ENCODE results near the gene OR7G1. TPM values are rescaled to one million over a fixed set of nuclear protein-coding genes. Genes with fewer than 3 reads are reported as not detected.

The OR7G1 gene
- total and polyA plus RNA-seq, 2 of the 4 experiments (the other 2 are of a cell fraction), result not detected

DNA sequence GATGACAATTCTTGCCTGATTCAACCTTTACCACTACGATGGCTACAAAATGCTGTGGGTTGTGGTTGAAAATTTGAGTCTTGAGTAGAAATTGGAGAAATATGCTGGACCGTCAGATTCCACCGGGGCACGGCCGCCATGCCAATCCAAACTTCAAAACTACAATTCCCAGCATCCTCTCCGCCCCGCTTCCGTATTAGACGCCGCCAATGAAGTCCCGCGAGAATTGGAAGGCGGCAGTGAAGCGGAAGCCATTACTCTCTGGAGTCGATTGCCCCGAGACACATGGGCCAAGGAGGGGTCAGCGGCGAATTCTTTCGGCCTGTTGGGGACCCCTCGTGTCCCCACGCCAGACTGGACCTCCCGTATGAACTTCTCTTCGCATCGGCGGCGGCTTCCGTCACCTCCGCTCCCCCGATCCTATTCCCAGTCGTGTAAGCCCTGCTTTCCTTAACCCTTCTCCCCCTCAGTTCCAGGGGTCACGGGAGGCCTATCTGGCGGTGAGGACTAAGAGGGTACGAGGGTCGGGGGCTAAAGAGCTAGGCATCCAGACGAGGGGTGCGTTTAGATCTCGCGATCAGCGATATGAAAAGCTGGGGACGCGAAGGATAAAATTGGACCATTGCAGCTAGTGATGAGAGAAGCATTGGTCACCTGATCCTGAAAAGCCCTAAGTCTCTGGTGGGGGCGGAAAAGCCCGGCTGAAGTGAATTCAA lies 24.8 kb upstream of the OR7G1 start, which contains the start of gene ZNF317:
Gene ZNF317 (plus strand): TSS at position 239 of the 716 bp plus-strand sequence. CDS start 15,620 bp downstream, outside the sequence.
- H3K4me1 ChIP-seq (ENCODE audit: control insufficient read depth, insufficient read depth, low read length), result no peaks in the 10 kb centered on the region
- no peak within 1 kb of the TSS; the same call in 2 of the 3 replicates for H2BK15ac ChIP-seq (ENCODE audit: low read depth, low read length)
- peak within 1 kb of the TSS; percentile 61; the same call in 1 of the 2 replicates for H3K23ac ChIP-seq (ENCODE audit: low read depth, low read length)
- peak within 1 kb of the TSS; percentile 70 for H2BK5ac ChIP-seq (ENCODE audit: low read depth, low read length, poor library complexity, severe bottlenecking)
- no peaks in the 10 kb centered on the region for H3K9me1 ChIP-seq (ENCODE audit: insufficient read depth, low read length)
- peaks cover 0 to 5% of the 10 kb centered on the region in 2 experiments; a peak in 3 of 4 replicates for H3K79me1 ChIP-seq (ENCODE audit: low read depth in 1 of 2, low read length in 2 of 2)
- H3K9ac ChIP-seq (ENCODE audit: low read depth, low read length), result peak within 1 kb of the TSS; percentile 98
- no peak for TF ChIP-seq RAD21 (IDR thresholded peaks at IDR 0.05; ENCODE audit: low read length)
- TF ChIP-seq FOS (IDR thresholded peaks at IDR 0.05; ENCODE audit: low read depth, low read length), result no peak
- TF ChIP-seq CHD1 (IDR thresholded peaks at IDR 0.05; ENCODE audit: low read depth, low read length), result no peak; the same call in 1 of the 2 replicates
- no peak for TF ChIP-seq RFX5 (IDR thresholded peaks at IDR 0.05; ENCODE audit: low read depth, low read length)
- TF ChIP-seq, protein P1, sequence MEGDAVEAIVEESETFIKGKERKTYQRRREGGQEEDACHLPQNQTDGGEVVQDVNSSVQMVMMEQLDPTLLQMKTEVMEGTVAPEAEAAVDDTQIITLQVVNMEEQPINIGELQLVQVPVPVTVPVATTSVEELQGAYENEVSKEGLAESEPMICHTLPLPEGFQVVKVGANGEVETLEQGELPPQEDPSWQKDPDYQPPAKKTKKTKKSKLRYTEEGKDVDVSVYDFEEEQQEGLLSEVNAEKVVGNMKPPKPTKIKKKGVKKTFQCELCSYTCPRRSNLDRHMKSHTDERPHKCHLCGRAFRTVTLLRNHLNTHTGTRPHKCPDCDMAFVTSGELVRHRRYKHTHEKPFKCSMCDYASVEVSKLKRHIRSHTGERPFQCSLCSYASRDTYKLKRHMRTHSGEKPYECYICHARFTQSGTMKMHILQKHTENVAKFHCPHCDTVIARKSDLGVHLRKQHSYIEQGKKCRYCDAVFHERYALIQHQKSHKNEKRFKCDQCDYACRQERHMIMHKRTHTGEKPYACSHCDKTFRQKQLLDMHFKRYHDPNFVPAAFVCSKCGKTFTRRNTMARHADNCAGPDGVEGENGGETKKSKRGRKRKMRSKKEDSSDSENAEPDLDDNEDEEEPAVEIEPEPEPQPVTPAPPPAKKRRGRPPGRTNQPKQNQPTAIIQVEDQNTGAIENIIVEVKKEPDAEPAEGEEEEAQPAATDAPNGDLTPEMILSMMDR (conservative IDR thresholded peaks at IDR 0.05; ENCODE audit: low read depth, low read length), result no peak
- no peak for TF ChIP-seq SMC3 (IDR thresholded peaks at IDR 0.05; ENCODE audit: low read depth, low read length)
- TF ChIP-seq POLR2A (IDR thresholded peaks at IDR 0.05; ENCODE audit: low read depth, low read length), result peak; percentile 81
- no peak for TF ChIP-seq RCOR1 (IDR thresholded peaks at IDR 0.05; ENCODE audit: insufficient replicate concordance, low read length)
- TF ChIP-seq MAZ (IDR thresholded peaks at IDR 0.05; ENCODE audit: borderline replicate concordance, low read depth, low read length), result peak; percentile 12; the same call in 1 of the 2 replicates
- TF ChIP-seq MXI1 (IDR thresholded peaks at IDR 0.05; ENCODE audit: borderline replicate concordance, low read depth, low read length), result peak; percentile 49; the same call in 1 of the 2 replicates
- TF ChIP-seq, protein P2, sequence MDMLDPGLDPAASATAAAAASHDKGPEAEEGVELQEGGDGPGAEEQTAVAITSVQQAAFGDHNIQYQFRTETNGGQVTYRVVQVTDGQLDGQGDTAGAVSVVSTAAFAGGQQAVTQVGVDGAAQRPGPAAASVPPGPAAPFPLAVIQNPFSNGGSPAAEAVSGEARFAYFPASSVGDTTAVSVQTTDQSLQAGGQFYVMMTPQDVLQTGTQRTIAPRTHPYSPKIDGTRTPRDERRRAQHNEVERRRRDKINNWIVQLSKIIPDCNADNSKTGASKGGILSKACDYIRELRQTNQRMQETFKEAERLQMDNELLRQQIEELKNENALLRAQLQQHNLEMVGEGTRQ (IDR thresholded peaks at IDR 0.05; ENCODE audit: low read depth, low read length), result peak; percentile 73
- TF ChIP-seq NFE2L2 (IDR thresholded peaks at IDR 0.05; ENCODE audit: low read depth, low read length), result no peak
- 3% methylated on average over 10 of the region's 43 CpGs; no CpG with 5 or more reads in 1 of the 2 experiments for WGBS, 2 experiments (ENCODE audit: extremely low coverage in 2 of 2, insufficient read length in 1 of 2)
- H2AFZ ChIP-seq (replicated peaks; ENCODE audit: low read length, poor library complexity), result peak within 1 kb of the TSS; percentile 93
- ChIA-PET POLR2A (ENCODE audit: unreplicated experiment) (no interaction called here), CTCF (no interaction called here)
- H2BK120ac ChIP-seq (ENCODE audit: low read depth, low read length), result no peak within 1 kb of the TSS
- H3K27ac ChIP-seq (ENCODE audit: insufficient read depth, low read length), result peak within 1 kb of the TSS; percentile 93
- H3K4ac ChIP-seq (ENCODE audit: low read depth, low read length), result peak within 1 kb of the TSS; percentile 86
- no TSS peak for BruUV-seq (replicated peaks)
- H3K4me2 ChIP-seq (ENCODE audit: low read depth, low read length), result peak within 1 kb of the TSS; percentile 89
- H2AK9ac ChIP-seq (replicated peaks; ENCODE audit: low read depth, low read length, poor library complexity), result peak within 1 kb of the TSS; percentile 91
- H3K4me3 ChIP-seq (ENCODE audit: insufficient read depth, low read depth, low read length), result peak within 1 kb of the TSS; percentile 88
- no peaks in the 10 kb centered on the region for H3K27me3 ChIP-seq (ENCODE audit: control insufficient read depth, insufficient read depth, low read length)
- H2BK20ac ChIP-seq (ENCODE audit: low read depth, low read length), result no peak within 1 kb of the TSS
- peak within 1 kb of the TSS; percentile 84 for H3K56ac ChIP-seq (ENCODE audit: extremely low read depth, insufficient read depth, low read length)
- dilution Hi-C loops (cut with HindIII; ENCODE audit: low sequenced_read_pairs, unreplicated experiment) (no loop called here), intact Hi-C loops (cut with micrococcal nuclease) (loop anchor here (5.0 kb wide), 1 partner anchor 167 kb away; the partner anchor contains the start of gene ZNF699), in situ Hi-C loops (cut with MboI; ENCODE audit: low sequenced_read_pairs) (loop anchor here (25.0 kb wide), 1 partner anchor 922 kb away; no protein-coding TSS in a partner anchor)
- peaks cover 8% of the 10 kb centered on the region for H3K9me3 ChIP-seq (ENCODE audit: control insufficient read depth, insufficient read depth, low read length)
- ATAC-seq (ENCODE audit: low read depth), result peak; percentile 97
- H3K14ac ChIP-seq (replicated peaks; ENCODE audit: low read depth, low read length), result peak within 1 kb of the TSS; percentile 96
- peaks cover 3% of the 10 kb centered on the region for H3K36me3 ChIP-seq (ENCODE audit: control insufficient read depth, insufficient read depth, low read length)
- H4K8ac ChIP-seq (ENCODE audit: low read depth in 2 of 2, low read length in 2 of 2), result peak within 1 kb of the TSS; percentile 98 to 99
- peak within 1 kb of the TSS; percentile 81 for H2AK5ac ChIP-seq (ENCODE audit: low read depth, low read length)
- H4K5ac ChIP-seq (ENCODE audit: low read depth, low read length), result peak within 1 kb of the TSS; percentile 80
- no peaks in the 10 kb centered on the region for H4K20me1 ChIP-seq (ENCODE audit: insufficient read depth, low read length)
- peak within 1 kb of the TSS; percentile 72 for H4K91ac ChIP-seq (ENCODE audit: insufficient read depth, low read depth, low read length)
- peak within 1 kb of the TSS; percentile 68 for H3K18ac ChIP-seq (ENCODE audit: low read depth, low read length)
- peak; percentile 88 for DNase-seq
